SK-N-SH (cell line): ENCODE measurements around the gene DCTD. TPM values are rescaled to one million over a fixed set of nuclear protein-coding genes. Genes with fewer than 3 reads are reported as not detected.

Experiments used
- CTCF ChIA-PET: fragments of 300-600, 350-600 bp; formaldehyde crosslinking; extraction: SDS; loops from one replicate; lab custom pipeline; 2021; lab: Yijun Ruan, JAX
- POLR2A ChIA-PET: fragments of 350-600 bp; sonication (Branson Sonifier 250); formaldehyde crosslinking; extraction: SDS; loops from one replicate; lab custom pipeline; 2020; ENCODE audit warnings: antibody characterized with exemption, inconsistent platforms; lab: Yijun Ruan, JAX
- DNase-seq: peaks from one replicate; pipeline ENCODE4 v3.0.0; 2012
- H2AFZ ChIP-seq: fragments of 200-600 bp; sonication (generic); 2 replicates; pipeline ENCODE4 v1.8.1; 2016; ENCODE audit warnings: antibody characterized with exemption, mild to moderate bottlenecking, low read depth
- H3F3A ChIP-seq: fragments of 200-600 bp; sonication (generic); replicated peaks from 2 replicates; pipeline ENCODE3; 2016; ENCODE audit warnings: antibody characterized with exemption, mild to moderate bottlenecking; ENCODE audit not compliant: insufficient read depth
- H3K27ac ChIP-seq, 2 experiments: fragments of 200-500 bp in 1 of 2; fragments of 200-600 bp in 1 of 2; sonication (Bioruptor generic) in 1 of 2; sonication (generic), shearing (Covaris generic) in 1 of 2; 2 replicates each; pipeline versions ENCODE4 v1.5.1 to v1.6.1; 2014 to 2016; ENCODE audit warnings: low read depth in 2 of 2, inconsistent platforms in 1 of 2, low read length in 1 of 2, mild to moderate bottlenecking in 1 of 2, mixed read lengths in 1 of 2
- H3K27me3 ChIP-seq: fragments of 200-600 bp; sonication (generic), shearing (Covaris generic); 2 replicates; pipeline ENCODE4 v1.6.1; 2016; ENCODE audit warnings: mixed run types; ENCODE audit not compliant: insufficient read depth
- H3K36me3 ChIP-seq, 2 experiments: fragments of 200-500 bp in 1 of 2; fragments of 200-600 bp in 1 of 2; sonication (Bioruptor generic) in 1 of 2; sonication (generic) in 1 of 2; replicated peaks in 1 of 2; 2 replicates each; pipeline versions ENCODE3 to v1.5.1; 2014 to 2016; ENCODE audit warnings: low read length in 1 of 2, mild to moderate bottlenecking in 1 of 2; ENCODE audit not compliant: insufficient read depth in 2 of 2, control insufficient read depth in 1 of 2
- H3K4me1 ChIP-seq, 2 experiments: fragments of 200-500 bp in 1 of 2; fragments of 200-600 bp in 1 of 2; sonication (Bioruptor generic) in 1 of 2; sonication (generic), shearing (Covaris generic) in 1 of 2; 2 replicates each; pipeline versions ENCODE4 v1.5.1 to v1.6.1; 2014 to 2016; ENCODE audit warnings: low read depth in 1 of 2, low read length in 1 of 2, mixed run types in 1 of 2; ENCODE audit not compliant: insufficient read depth in 2 of 2, control insufficient read depth in 1 of 2
- H3K4me2 ChIP-seq: fragments of 200-600 bp; sonication (generic), shearing (Covaris generic); 2 replicates; pipeline ENCODE4 v1.6.1; 2017; ENCODE audit warnings: mixed run types
- H3K4me3 ChIP-seq, 2 experiments: fragments of 200-500 bp in 1 of 2; fragments of 200-600 bp in 1 of 2; sonication (Bioruptor generic) in 1 of 2; sonication (generic), shearing (Covaris generic) in 1 of 2; 2 replicates each; pipeline versions ENCODE4 v1.5.1 to v1.8.1; 2014 to 2016; ENCODE audit warnings: low read depth in 2 of 2, inconsistent platforms in 1 of 2, low read length in 1 of 2, mild to moderate bottlenecking in 1 of 2, mixed read lengths in 1 of 2, moderate library complexity in 1 of 2
- H3K79me2 ChIP-seq: fragments of 200-600 bp; sonication (generic); 2 replicates; pipeline ENCODE4 v1.8.1; 2017; ENCODE audit warnings: mild to moderate bottlenecking; ENCODE audit not compliant: insufficient read depth
- H3K9ac ChIP-seq: fragments of 200-600 bp; sonication (generic); 2 replicates; pipeline ENCODE4 v1.6.1; 2017; ENCODE audit warnings: mixed run types
- H3K9me2 ChIP-seq: fragments of 200-600 bp; sonication (generic); 2 replicates; pipeline ENCODE4 v1.6.1; 2017; ENCODE audit warnings: mixed run types
- H3K9me3 ChIP-seq: fragments of 200-600 bp; sonication (generic); 2 replicates; pipeline ENCODE4 v1.6.1; 2017; ENCODE audit warnings: mixed run types, mild to moderate bottlenecking, moderate library complexity
- H4K20me1 ChIP-seq: fragments of 200-600 bp; sonication (generic); 2 replicates; pipeline ENCODE4 v1.6.1; 2017; ENCODE audit warnings: mild to moderate bottlenecking, mixed run types; ENCODE audit not compliant: insufficient read depth
- FOXJ3 ChIP-seq: sonication (generic); formaldehyde crosslinking; IDR thresholded peaks from 2 replicates; pipeline ENCODE4 v1.5.1; 2020; ENCODE audit warnings: mild to moderate bottlenecking, missing genetic modification reagents
- NRF1 ChIP-seq: IDR thresholded peaks from 2 replicates; pipeline ENCODE4 v1.6.1; 2012; ENCODE audit warnings: low read depth, mild to moderate bottlenecking, low read length
- RAD21 ChIP-seq: IDR thresholded peaks from 2 replicates; pipeline ENCODE4 v1.6.1; 2012; ENCODE audit warnings: mild to moderate bottlenecking, low read length
- RCOR1 ChIP-seq: fragments of 150-350 bp; IDR thresholded peaks from 2 replicates; pipeline ENCODE4 v1.6.1; 2017; ENCODE audit warnings: antibody characterized with exemption, low read length
- RXRA ChIP-seq: IDR thresholded peaks from 2 replicates; pipeline ENCODE4 v1.4.0; 2012; ENCODE audit warnings: low read depth, mild to moderate bottlenecking, borderline replicate concordance
- TAF1 ChIP-seq: IDR thresholded peaks from 2 replicates; pipeline ENCODE4 v1.6.1; 2012; ENCODE audit warnings: low read depth, mild to moderate bottlenecking, low read length, moderate library complexity, borderline replicate concordance
- TEAD4 ChIP-seq: IDR thresholded peaks from 2 replicates; pipeline ENCODE4 v1.4.0; 2012; ENCODE audit warnings: mild to moderate bottlenecking, borderline replicate concordance; ENCODE audit not compliant: insufficient read depth
- WGBS: methylation state at CpG from one replicate; pipeline ENCODE4 v1.1.6; 2017; ENCODE audit warnings: low lambda C conversion rate; 5-methylcytosine and 5-hydroxymethylcytosine counted together
- polyA plus RNA-seq, 3 experiments: library from polyadenylated mRNA; depleted of rRNA; stranded (reverse); fragments of >200 nt; gene quantifications; 2 replicates each; pipeline ENCODE4 v1.2.3, GENCODE V29; 2012
- TF ChIP-seq, protein P1 (sequence below): IDR thresholded peaks from 2 replicates; pipeline ENCODE4; 2012
- TF ChIP-seq, protein P2 (sequence below): IDR thresholded peaks from 2 replicates; pipeline ENCODE4 v1.4.0; 2012; ENCODE audit warnings: low read depth, borderline replicate concordance
- TF ChIP-seq, protein P3 (sequence below): fragments of 200-600 bp; sonication (generic); IDR thresholded peaks from 2 replicates; pipeline ENCODE4 v1.6.1; 2017; ENCODE audit warnings: antibody characterized with exemption, mild to moderate bottlenecking, moderate library complexity
- TF ChIP-seq, protein P4 (sequence below): IDR thresholded peaks from 2 replicates; pipeline ENCODE4 v1.6.1; 2012; ENCODE audit warnings: mild to moderate bottlenecking, low read depth, low read length, moderate library complexity

The DCTD gene
- polyA plus RNA-seq, 1 of the 3 experiments (the other 2 are of a cell fraction), result 123 TPM

DNA sequence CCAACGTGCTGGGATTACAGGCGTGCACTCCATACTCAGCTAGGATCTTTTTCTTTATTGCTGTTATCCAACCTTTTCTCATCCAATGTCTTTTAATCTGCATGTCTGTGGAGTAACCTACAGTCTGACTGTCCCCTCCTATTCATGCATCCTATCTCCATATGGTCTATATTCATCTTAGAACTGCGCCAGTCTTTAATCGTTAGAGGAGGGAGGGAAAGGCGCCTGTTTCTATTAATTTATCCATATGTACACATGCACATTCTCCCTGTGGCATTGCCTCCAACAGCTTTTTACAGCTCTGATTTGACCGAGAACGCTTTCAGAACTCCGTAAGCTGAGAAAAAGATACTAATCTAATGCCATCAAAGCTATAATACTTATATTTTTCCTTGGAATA, 9.8 kb downstream of the DCTD start:
- DNase-seq, result no peak
- CTCF ChIA-PET, result interaction anchor here (0.6 to 2.0 kb wide), 3 partner anchors 9 to 342 kb away, joined by 3 to 5 read pairs (median 4); no protein-coding TSS in a partner anchor
- Histone ChIP-seq H3K9ac (no peak overlapping the region), H4K20me1 (no peaks in the 10 kb centered on the region), H3K27ac (no peak overlapping the region), H3K36me3 (peaks cover 43 to 64% of the 10 kb centered on the region in 2 experiments)
- TF ChIP-seq FOXJ3, result no peak
- TF ChIP-seq, all 33 proteins: peak for 0
- H3K9me2 ChIP-seq, result no peaks in the 10 kb centered on the region
- POLR2A ChIA-PET, result no interaction called here
- H3K4me3 ChIP-seq, result no peak overlapping the region
- 97% methylated on average over 8 of the region's 8 CpGs for WGBS
- peaks cover 7 to 22% of the 10 kb centered on the region in 2 experiments; a peak in 3 of 4 replicates for H3K4me1 ChIP-seq
- H3K4me2 ChIP-seq, result no peak overlapping the region
- H3K27me3 ChIP-seq, result no peaks in the 10 kb centered on the region
- peaks cover 61% of the 10 kb centered on the region for H3K79me2 ChIP-seq
- H3K9me3 ChIP-seq, result no peaks in the 10 kb centered on the region
- no peaks in the 10 kb centered on the region for H3F3A ChIP-seq
- H2AFZ ChIP-seq, result no peak overlapping the region

DNA sequence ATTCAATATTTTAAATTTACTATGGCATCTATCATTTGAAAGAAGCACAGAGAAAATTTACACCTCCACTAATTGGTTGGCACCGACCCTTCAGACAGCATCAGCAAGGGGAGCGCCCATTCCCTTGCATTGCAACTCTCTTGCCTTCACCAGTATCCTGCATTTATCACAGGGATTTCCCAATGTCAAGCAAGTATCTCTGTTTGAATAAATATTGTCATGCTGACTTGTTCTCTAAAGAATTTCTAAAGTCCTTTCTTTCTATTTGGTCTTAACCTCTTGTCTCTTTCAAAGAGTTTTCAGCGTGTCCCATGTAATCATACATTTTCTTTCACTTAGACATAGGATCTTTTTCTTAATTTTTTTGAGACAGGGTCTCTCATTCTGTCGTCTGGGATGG, 10.4 kb downstream of the DCTD start:
- Histone ChIP-seq H2AFZ (no peak overlapping the region), H3K27me3 (no peaks in the 10 kb centered on the region), H3K36me3 (peaks cover 43 to 63% of the 10 kb centered on the region in 2 experiments), H3K9ac (no peak overlapping the region), H3K4me1 (peaks cover under 1 to 22% of the 10 kb centered on the region in 2 experiments; a peak in 3 of 4 replicates), H3K79me2 (peaks cover 60% of the 10 kb centered on the region), H3K27ac (no peak overlapping the region), H3K4me3 (no peak overlapping the region), H4K20me1 (no peaks in the 10 kb centered on the region), H3K9me2 (no peaks in the 10 kb centered on the region), H3K4me2 (no peak overlapping the region), H3K9me3 (no peaks in the 10 kb centered on the region), H3F3A (no peaks in the 10 kb centered on the region)
- POLR2A ChIA-PET, result no interaction called here
- CTCF ChIA-PET, result interaction anchor here (1.5 kb wide), 1 partner anchor 10 kb away, joined by 4 read pairs; no protein-coding TSS in a partner anchor
- DNase-seq, result no peak
- WGBS, result 96% methylated on average over 4 of the region's 4 CpGs
- no peak for TF ChIP-seq TAF1
- TF ChIP-seq, protein P1, sequence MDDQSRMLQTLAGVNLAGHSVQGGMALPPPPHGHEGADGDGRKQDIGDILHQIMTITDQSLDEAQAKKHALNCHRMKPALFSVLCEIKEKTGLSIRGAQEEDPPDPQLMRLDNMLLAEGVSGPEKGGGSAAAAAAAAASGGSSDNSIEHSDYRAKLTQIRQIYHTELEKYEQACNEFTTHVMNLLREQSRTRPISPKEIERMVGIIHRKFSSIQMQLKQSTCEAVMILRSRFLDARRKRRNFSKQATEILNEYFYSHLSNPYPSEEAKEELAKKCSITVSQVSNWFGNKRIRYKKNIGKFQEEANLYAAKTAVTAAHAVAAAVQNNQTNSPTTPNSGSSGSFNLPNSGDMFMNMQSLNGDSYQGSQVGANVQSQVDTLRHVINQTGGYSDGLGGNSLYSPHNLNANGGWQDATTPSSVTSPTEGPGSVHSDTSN, result no peak
- no peak for TF ChIP-seq RAD21
- no peak for TF ChIP-seq TEAD4
- TF ChIP-seq, protein P2, sequence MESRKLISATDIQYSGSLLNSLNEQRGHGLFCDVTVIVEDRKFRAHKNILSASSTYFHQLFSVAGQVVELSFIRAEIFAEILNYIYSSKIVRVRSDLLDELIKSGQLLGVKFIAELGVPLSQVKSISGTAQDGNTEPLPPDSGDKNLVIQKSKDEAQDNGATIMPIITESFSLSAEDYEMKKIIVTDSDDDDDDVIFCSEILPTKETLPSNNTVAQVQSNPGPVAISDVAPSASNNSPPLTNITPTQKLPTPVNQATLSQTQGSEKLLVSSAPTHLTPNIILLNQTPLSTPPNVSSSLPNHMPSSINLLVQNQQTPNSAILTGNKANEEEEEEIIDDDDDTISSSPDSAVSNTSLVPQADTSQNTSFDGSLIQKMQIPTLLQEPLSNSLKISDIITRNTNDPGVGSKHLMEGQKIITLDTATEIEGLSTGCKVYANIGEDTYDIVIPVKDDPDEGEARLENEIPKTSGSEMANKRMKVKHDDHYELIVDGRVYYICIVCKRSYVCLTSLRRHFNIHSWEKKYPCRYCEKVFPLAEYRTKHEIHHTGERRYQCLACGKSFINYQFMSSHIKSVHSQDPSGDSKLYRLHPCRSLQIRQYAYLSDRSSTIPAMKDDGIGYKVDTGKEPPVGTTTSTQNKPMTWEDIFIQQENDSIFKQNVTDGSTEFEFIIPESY, result no peak
- TF ChIP-seq RCOR1, result no peak
- no peak for TF ChIP-seq NRF1
- TF ChIP-seq, protein P3, sequence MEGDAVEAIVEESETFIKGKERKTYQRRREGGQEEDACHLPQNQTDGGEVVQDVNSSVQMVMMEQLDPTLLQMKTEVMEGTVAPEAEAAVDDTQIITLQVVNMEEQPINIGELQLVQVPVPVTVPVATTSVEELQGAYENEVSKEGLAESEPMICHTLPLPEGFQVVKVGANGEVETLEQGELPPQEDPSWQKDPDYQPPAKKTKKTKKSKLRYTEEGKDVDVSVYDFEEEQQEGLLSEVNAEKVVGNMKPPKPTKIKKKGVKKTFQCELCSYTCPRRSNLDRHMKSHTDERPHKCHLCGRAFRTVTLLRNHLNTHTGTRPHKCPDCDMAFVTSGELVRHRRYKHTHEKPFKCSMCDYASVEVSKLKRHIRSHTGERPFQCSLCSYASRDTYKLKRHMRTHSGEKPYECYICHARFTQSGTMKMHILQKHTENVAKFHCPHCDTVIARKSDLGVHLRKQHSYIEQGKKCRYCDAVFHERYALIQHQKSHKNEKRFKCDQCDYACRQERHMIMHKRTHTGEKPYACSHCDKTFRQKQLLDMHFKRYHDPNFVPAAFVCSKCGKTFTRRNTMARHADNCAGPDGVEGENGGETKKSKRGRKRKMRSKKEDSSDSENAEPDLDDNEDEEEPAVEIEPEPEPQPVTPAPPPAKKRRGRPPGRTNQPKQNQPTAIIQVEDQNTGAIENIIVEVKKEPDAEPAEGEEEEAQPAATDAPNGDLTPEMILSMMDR, result no peak
- TF ChIP-seq, protein P4, sequence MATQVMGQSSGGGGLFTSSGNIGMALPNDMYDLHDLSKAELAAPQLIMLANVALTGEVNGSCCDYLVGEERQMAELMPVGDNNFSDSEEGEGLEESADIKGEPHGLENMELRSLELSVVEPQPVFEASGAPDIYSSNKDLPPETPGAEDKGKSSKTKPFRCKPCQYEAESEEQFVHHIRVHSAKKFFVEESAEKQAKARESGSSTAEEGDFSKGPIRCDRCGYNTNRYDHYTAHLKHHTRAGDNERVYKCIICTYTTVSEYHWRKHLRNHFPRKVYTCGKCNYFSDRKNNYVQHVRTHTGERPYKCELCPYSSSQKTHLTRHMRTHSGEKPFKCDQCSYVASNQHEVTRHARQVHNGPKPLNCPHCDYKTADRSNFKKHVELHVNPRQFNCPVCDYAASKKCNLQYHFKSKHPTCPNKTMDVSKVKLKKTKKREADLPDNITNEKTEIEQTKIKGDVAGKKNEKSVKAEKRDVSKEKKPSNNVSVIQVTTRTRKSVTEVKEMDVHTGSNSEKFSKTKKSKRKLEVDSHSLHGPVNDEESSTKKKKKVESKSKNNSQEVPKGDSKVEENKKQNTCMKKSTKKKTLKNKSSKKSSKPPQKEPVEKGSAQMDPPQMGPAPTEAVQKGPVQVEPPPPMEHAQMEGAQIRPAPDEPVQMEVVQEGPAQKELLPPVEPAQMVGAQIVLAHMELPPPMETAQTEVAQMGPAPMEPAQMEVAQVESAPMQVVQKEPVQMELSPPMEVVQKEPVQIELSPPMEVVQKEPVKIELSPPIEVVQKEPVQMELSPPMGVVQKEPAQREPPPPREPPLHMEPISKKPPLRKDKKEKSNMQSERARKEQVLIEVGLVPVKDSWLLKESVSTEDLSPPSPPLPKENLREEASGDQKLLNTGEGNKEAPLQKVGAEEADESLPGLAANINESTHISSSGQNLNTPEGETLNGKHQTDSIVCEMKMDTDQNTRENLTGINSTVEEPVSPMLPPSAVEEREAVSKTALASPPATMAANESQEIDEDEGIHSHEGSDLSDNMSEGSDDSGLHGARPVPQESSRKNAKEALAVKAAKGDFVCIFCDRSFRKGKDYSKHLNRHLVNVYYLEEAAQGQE, result no peak
- TF ChIP-seq RXRA, result no peak
